Measurements from ENCODE around the gene MEX3D. TPM values are rescaled to one million over a fixed set of nuclear protein-coding genes. Genes with fewer than 3 reads are reported as not detected.
A peak's percentile ranks its signal among the peaks of the same experiment; 100 is the strongest.

The MEX3D gene
- total RNA-seq, 1 donor from 2014 or later, result 96.7 TPM

DNA sequence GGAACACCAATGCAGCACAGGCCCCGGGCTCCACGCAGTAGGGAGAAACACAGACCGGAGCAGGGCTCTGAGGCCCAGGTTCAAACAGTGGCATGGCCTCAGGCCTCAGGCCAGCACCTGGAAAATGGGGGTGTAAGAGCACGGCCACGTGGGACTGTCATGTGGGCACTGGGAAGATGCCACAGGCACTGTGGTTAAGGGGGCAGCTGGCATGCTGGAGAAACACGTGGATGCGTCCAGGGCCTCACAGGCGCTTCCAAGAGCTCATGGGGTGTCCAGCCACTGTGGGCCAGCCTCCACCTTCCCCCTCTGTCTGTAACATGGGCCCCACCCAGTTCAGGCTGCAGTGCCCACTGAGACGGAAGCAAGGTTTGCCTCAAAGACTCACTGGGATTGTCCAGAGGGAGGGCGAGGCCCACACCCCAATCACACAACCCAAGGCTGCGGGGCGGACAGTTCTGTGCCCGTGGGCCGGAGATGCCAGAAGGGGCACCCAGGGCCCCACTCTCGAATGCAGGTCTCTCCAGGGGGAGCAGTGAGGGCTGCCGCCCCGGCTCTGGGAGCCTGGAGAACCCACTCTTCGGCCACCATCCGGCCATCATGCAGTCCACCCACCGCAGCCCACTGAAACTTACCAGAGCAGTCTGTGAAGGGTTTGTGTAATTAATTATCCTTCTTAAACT lies 30.8 kb upstream of the MEX3D start:
- Mint-ChIP-seq H3K4me1 (ENCODE audit: low read depth, unreplicated experiment) (peaks cover 2% of the 10 kb centered on the region), H3K9me3 (ENCODE audit: unreplicated experiment) (peaks cover 2% of the 10 kb centered on the region), H3K27ac (ENCODE audit: unreplicated experiment) (no peak overlapping the region), H3K36me3 (ENCODE audit: unreplicated experiment) (no peaks in the 10 kb centered on the region), H3K4me3 (ENCODE audit: unreplicated experiment) (no peak overlapping the region), H3K27me3 (ENCODE audit: unreplicated experiment) (no peaks in the 10 kb centered on the region)
- TF ChIP-seq, protein P1, sequence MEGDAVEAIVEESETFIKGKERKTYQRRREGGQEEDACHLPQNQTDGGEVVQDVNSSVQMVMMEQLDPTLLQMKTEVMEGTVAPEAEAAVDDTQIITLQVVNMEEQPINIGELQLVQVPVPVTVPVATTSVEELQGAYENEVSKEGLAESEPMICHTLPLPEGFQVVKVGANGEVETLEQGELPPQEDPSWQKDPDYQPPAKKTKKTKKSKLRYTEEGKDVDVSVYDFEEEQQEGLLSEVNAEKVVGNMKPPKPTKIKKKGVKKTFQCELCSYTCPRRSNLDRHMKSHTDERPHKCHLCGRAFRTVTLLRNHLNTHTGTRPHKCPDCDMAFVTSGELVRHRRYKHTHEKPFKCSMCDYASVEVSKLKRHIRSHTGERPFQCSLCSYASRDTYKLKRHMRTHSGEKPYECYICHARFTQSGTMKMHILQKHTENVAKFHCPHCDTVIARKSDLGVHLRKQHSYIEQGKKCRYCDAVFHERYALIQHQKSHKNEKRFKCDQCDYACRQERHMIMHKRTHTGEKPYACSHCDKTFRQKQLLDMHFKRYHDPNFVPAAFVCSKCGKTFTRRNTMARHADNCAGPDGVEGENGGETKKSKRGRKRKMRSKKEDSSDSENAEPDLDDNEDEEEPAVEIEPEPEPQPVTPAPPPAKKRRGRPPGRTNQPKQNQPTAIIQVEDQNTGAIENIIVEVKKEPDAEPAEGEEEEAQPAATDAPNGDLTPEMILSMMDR (IDR thresholded peaks at IDR 0.05; ENCODE audit: partially characterized antibody, unreplicated experiment), result no peak
- DNase-seq, result no peak

DNA sequence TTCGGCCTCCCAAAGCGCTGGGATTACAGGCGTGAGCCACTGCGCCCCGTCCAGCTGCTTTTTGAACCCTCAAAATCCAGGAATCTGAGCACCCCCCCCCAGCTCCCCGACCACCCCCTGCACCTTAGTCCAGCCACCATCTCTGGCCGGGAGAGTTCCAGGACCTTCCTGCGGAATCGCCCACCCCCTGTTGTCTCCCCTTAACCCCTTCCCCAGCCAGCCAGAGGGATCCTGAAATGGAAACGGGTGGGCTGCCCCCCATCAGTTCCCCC lies 25.3 kb upstream of the MEX3D start:
- DNase-seq, result no peak
- H3K27me3 Mint-ChIP-seq (ENCODE audit: unreplicated experiment), result peaks cover 15% of the 10 kb centered on the region
- peaks cover 16% of the 10 kb centered on the region for H3K9me3 Mint-ChIP-seq (ENCODE audit: unreplicated experiment)
- TF ChIP-seq, protein P1 (IDR thresholded peaks at IDR 0.05; ENCODE audit: partially characterized antibody, unreplicated experiment), result no peak
- H3K27ac Mint-ChIP-seq (ENCODE audit: unreplicated experiment), result peak overlapping the region; percentile 92
- peaks cover 9% of the 10 kb centered on the region for H3K4me1 Mint-ChIP-seq (ENCODE audit: low read depth, unreplicated experiment)
- no peaks in the 10 kb centered on the region for H3K36me3 Mint-ChIP-seq (ENCODE audit: unreplicated experiment)
- peak overlapping the region; percentile 90 for H3K4me3 Mint-ChIP-seq (ENCODE audit: unreplicated experiment)

DNA sequence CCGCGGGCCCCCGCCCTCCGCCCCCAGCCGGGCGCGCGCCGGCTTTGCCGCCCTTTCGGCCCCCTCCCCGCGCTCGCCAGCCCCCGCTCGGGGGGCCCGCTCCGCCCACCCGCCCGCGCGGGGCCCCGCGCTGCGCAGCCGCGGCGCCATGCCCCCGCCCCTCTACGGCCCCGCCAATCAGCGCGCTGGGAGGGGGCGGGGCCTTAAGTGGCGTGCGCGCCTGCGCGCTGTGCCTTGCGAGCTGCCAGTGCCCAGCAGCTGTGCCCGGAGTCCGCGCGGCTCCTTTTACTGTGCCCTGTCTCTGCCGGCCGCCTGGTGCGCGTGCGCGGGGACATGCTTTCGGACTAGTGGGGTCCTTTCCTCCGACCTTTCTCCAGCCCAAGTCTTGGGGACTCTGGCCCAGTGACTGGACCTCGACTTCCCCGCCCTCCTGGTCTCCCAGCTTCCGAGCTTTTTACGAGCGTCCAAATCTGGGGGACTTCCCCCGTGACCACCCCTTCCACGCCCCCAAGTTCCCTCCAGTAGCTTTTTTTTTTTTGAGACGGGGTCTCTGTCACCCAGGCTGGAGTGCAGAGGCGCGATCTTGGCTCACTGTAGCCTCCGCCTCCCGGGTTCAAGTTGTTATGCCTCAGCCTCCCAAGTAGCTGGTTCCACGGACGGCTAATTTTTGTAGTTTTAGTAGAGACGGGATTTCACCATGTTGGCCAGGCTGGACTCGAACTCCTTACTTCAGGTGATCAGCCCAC lies 24.8 kb upstream of the MEX3D start, which contains the start of gene MBD3:
MBD3 (minus strand) TSS at position 111 of the 746 bp plus-strand sequence. CDS start 234 bp downstream, outside the sequence.
- H3K9me3 Mint-ChIP-seq (ENCODE audit: unreplicated experiment), result peaks cover 16% of the 10 kb centered on the region
- peak within 1 kb of the TSS; percentile 97 for H3K27ac Mint-ChIP-seq (ENCODE audit: unreplicated experiment)
- TF ChIP-seq, protein P1 (IDR thresholded peaks at IDR 0.05; ENCODE audit: partially characterized antibody, unreplicated experiment), result no peak
- peaks cover 15% of the 10 kb centered on the region for H3K27me3 Mint-ChIP-seq (ENCODE audit: unreplicated experiment)
- DNase-seq, result peak; percentile 97
- H3K4me3 Mint-ChIP-seq (ENCODE audit: unreplicated experiment), result peak within 1 kb of the TSS; percentile 95
- H3K4me1 Mint-ChIP-seq (ENCODE audit: low read depth, unreplicated experiment), result peaks cover 12% of the 10 kb centered on the region
- no peaks in the 10 kb centered on the region for H3K36me3 Mint-ChIP-seq (ENCODE audit: unreplicated experiment)

DNA sequence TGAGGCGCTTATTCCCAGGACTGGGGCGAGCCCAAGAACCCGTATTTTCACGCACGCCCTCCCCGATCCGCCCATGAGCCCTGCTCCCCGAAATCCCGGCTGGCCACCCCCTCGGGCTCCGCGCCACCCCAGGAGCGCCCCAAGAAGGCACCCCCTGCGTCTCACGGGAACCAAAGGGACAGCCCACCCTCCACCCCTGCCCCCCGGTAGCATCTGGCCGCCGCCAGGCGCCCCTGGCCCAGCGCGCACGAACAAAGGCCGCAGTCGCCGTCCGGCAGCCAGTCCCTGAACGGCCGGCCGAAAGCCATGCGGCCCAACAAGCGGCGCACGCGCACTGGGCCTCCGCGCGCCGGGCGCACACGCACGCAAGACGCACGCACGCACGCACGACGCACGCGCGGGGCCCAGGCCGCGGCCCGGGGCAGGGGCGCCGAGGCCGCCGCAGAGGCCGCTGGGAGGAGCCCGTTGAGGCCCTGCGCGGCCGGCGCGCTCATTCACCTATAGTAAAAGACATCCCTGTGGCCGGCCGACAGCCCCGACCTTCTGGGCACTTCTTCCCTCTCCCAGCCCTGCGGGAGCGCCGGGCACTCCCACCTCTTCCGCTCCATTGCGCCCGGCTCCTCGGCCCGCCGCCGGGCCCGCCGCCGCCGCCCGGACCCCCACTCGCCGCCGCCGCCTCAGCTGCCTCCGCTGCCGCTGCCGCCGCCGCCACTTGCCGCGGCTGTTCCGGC lies 24.1 kb upstream of the MEX3D start:
- Mint-ChIP-seq H3K36me3 (ENCODE audit: unreplicated experiment) (no peaks in the 10 kb centered on the region), H3K9me3 (ENCODE audit: unreplicated experiment) (peaks cover 16% of the 10 kb centered on the region), H3K4me3 (ENCODE audit: unreplicated experiment) (peak overlapping the region; percentile 95), H3K27me3 (ENCODE audit: unreplicated experiment) (peaks cover 15% of the 10 kb centered on the region), H3K4me1 (ENCODE audit: low read depth, unreplicated experiment) (peaks cover 19% of the 10 kb centered on the region), H3K27ac (ENCODE audit: unreplicated experiment) (peak overlapping the region; percentile 97)
- TF ChIP-seq, protein P1 (IDR thresholded peaks at IDR 0.05; ENCODE audit: partially characterized antibody, unreplicated experiment), result no peak
- peak; percentile 90 for DNase-seq

Measured in glutamatergic neuron (in vitro differentiated cells).